NCI-H460 (cell line): ENCODE results near the gene BASP1. TPM values are rescaled to one million over a fixed set of nuclear protein-coding genes. Genes with fewer than 3 reads are reported as not detected.

Source experiments
- DNase-seq: peaks from one replicate; pipeline ENCODE4 v3.0.0-alpha.2; 2016; ENCODE audit warnings: low read depth; ENCODE audit errors: extremely low read depth
- total RNA-seq: library from RNA; depleted of rRNA; stranded (reverse); fragments of >200 nt; shearing (Covaris generic); gene quantifications from 2 replicates; pipeline ENCODE4 v1.2.3, GENCODE V29; 2014

Gene BASP1
- total RNA-seq, 1 experiment from 2014 or later = 162 TPM

DNA sequence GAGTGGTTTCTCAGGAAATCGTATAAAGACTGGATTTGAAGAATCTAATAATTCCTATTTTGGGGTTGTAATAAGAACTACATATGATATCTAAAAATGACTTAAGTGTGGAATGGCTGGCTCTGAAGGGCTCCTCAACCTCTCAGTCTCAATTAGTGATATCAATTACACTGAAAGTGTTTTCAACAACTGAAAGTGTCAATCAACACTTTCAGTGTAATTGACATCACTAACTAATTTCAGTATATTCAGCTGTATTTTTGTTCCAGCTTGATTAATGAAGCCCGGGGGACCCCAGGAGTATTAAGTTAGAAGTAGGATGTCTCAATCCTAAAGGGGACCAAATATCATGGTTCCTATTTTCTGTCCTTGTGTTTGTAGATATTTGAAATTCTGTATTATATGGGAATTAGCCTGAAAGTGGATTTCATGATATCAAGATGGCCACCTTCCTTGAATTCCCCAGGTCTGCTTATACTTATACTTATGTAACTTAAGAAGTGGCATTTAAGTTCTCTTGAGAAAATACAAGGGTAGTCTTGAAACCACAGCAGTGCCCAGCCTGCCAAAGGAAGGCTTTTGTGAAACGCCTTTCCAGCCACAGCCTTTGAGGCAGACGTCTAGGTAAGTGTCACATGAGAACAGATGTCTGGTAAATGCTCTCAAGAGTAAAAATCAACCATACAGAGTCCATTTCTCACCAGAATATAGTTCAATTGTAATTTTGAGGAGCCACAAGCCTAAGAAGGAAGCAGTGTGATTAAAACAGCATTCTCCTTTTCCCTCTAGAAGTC, 4.6 kb downstream of the BASP1 start:
- no peak for DNase-seq

DNA sequence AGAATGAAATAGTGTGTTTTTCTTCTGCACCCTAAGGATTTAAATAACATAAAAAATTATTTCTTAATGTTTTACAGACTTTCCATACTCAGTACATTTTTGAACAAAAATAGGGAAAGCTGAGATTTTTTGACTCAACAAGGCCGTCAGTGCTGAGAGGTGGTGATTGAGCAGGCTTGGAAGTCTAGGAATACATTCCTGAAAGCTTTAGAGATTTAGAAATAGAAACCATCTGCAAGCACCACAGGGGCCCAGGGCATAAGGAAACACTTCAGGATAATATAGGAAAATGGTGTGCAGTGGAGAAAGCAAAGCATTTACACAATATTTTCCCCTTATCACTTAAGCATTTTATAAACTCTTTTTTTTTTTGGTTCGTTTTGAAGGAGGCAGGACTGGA, 5.2 kb downstream of the BASP1 start:
- no peak for DNase-seq

DNA sequence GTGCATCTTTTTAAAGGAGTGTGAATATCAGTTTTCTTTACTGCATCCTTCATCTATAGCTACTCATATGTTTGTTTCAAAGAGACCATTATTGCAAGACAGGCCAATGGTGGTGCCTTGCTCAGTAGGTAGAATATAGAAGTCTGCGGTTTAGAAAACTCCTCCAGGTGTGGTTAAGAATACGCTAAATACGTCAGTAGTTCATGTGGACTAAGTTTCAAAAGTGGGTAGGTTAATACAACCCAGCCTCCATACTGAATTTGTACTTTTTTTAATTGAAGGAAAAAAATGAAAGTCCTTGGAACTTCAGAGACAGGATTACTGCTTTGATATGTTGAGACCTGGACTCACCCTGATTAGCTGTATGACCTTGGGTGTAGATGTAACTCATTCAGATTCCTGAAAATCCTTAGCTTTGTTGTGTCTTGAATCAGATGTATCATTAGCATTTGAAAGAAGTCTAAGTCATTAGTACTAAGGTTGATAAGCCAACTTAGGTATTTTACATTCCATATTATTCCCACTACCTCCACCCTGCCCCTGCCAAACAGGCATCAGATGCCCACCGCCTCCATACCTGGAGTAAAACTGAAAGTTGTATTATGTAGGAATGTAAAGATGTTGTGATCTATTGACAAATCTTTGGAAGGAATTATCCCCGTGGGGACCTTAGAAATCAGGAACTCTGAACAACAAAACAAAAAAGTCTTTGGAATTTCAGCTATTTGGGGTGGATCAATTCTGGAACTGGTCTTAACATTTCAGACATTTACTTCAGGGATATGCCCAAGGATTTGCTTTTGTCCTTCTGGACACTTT, 6.1 kb downstream of the BASP1 start:
- no peak for DNase-seq

DNA sequence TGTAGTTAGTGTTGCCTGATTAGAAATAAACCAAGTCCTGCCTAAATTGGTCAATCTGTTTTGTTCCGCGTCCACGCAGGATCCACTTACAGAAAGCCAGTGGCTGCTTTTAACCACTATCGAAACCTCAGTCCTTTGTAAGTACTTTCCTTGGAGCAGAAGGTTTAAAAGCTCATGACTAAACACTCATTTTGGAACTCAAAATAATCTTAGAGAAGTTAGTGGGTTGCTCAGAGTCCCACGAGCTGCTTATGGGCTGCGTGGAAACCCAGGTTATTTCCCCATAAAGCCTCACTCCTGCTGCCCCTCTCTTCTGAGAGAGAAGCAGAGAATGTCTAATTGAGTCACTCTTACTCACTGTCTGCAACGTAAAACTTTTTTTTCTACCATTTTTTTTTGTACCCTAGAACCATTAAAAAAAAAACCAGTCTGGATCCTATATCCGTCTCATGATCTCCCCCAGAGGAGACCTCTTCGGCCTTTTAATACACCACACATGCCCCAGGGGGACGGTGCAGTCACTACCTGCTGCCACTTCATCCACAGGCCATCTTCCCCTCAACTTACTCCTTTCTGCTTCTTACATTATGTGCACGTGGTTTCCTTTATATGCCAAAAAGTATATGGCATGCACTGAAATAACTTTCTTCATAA, 7.6 kb downstream of the BASP1 start:
- no peak for DNase-seq

DNA sequence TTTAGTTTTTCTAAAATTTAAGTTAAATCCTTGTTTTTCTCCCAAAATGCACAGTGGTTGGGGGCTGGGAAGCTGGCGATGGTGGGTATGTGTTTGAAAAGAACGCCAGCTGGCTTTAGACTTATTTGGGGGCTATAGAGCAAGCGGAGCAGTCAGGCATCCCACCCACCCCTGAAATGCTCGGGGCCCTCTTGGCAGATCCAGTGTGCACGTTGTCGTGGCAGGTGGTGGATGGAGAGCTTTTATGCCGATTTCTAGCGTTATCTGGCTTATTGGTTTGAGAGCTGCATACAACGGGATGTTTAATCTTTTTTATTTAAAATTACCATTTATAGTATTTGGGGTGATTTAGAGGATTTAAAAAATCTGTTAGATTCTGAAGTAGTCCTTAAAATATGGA, 8.1 kb downstream of the BASP1 start:
- no peak for DNase-seq

DNA sequence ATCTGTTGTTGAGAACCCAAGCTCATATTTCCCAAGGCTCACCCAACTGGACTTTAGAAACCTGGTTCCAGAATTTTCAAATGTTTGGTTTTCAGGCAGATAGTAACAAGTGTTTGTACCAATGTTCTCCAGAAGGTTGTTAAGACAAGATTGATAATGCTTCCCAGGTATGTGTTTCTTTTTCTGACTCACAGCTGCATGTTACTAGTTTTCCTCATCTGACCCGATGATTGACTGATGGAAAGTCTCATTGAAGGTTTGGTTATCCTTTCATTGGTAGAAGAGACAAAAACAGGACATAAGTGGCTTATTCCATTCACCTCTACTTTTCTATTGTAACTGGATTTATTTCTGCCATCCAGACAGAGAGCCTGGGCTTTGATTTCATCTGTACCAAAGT, 10.4 kb downstream of the BASP1 start:
- DNase-seq = no peak

DNA sequence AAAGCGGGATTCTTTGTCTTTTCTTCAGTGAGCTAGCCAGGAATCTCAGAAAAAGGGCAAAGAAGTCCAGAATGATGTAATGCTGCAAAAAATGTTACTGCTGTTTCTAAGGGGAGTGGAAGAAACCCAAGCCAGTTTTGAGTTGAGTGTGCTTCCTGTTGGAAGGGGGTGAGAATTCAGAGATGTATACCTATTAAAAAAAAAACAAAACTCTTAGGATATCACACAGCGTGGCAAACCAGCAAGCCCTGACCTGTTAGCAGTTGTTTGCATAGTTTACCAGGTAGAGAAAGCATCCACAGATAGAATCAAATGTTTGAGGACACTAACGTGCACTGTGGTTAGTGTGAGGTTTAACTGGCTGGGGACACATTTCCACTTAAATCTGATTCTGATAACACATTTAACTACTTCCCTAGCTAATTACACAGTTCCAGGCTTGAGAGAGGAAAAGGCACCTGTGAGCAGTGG, 11.4 kb downstream of the BASP1 start:
- DNase-seq = no peak

DNA sequence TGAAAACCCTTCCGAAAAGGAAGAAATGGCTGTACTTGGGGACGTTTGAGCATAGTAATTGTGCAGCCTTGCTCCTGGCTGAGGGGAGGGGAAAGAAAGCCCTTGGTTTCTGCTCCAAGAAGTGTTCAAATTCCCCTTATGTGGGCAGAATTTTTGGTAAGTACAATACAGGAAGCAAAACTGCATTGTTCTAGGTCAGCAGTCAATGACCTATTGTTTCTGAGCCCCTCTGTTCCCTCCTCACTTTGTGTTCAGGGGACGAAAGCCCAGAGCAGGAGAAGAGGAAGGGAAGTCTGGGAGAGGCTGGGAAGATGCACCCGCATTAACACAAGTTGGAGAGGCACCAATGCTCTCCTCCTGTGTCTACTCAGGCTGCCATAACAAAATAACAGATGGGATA, 11.9 kb downstream of the BASP1 start:
- DNase-seq = no peak

DNA sequence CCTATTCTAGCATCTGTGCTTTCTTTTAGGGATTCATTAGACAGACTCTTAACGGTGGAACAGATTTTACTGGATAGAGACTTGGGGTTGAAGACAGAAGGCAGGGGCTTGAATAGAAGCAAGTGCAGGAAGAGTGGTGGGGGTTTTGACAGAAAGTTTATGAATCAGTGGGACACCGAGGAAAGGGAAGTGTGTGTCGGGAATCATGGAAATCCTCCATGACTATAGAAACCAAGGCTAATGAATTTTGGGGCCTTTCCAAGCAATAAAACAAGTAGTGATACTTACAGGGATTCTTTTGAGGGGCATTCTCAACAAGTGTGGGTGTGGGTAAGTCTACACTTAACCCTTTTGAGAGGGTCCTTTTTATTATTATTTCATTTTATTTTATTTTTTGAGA, 12.8 kb downstream of the BASP1 start:
- no peak for DNase-seq

DNA sequence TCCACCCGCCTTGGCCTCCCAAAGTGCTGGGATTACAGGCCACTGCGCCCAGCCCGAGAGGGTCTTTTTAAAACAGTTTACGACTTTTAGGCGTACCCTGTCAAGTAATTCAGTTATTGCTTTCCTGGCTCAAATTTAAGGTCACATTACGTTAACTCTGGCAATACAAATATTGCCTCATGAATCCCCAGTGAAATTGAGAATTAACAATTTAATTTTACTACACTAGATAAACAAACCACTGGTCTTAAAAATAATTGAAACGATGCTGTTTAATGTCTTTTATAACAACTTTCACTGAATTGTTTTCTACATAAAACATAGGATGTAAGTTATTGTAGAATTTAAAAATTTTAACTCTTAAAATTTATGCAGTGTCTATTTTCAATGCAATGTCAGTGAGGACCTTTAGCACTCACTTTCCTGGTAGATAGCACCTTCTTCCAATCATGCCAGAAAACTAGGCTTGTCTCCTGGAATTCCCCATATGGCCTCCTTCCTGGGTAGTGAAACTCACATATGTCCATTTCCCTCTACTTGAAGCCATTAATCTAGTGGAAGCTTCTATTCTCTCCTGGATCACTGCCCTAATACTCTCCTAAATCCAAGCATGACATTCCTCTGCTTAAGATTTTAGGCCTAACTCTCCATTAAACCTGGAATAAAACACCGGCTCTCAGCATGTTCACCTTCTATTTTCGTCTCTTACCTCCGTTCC, 13.5 kb downstream of the BASP1 start:
- DNase-seq = no peak

DNA sequence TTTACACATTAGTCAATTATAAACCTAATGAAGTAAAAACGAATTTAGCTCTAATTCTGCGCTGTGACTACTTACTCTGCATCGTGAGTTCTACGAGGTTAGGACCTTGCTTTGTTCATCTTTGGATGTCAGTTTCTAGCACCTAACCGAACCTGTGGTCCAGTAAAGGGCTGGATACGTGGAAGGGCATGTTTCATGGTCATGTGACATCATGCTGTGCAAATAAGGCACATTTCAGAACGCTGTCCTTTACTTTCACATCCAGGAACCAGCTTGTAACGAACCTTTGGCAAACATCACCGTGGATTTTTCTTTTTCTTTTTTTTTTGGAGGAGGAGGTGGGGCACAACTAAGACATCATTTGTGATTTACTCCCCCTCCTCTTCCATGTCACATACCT, 15.0 kb downstream of the BASP1 start:
- DNase-seq = no peak

DNA sequence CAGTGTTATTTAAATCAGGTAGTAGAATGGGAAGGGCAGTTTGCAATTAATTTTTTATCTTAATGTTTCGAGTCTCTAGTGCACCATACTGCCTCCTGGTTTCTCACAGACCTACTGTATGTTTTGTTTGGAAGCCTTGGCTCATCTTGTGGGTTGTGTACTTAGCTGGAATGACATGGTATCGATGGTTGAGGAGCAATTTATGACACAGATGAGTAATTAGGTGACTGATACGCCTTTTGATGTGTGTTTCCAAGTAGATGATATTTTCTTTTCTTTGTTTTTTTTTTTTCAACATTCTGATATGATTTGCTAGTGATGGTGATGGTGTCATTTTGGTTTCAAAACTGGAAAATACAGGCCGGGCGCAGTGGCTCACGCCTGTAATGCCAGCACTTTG, 16.1 kb downstream of the BASP1 start:
- DNase-seq = peak; percentile 35

DNA sequence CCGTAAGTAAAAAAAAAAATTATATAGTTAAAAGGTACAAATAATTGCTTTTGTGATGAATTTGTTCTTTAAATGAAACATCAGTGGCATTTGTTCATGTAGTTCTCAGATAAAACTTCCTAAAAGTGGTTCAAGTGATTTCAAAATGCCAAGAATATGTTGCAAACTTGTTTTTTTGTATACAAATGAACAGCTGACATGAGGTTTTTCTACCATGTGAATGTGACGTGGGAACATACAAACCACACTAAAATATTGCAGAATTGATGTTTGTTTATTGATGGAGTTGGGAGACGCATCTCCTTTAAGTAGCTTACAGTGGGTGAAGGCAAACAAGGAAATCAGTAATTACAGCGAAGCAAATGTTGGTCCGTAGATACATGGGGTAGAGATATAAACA, 16.9 kb downstream of the BASP1 start:
- no peak for DNase-seq

DNA sequence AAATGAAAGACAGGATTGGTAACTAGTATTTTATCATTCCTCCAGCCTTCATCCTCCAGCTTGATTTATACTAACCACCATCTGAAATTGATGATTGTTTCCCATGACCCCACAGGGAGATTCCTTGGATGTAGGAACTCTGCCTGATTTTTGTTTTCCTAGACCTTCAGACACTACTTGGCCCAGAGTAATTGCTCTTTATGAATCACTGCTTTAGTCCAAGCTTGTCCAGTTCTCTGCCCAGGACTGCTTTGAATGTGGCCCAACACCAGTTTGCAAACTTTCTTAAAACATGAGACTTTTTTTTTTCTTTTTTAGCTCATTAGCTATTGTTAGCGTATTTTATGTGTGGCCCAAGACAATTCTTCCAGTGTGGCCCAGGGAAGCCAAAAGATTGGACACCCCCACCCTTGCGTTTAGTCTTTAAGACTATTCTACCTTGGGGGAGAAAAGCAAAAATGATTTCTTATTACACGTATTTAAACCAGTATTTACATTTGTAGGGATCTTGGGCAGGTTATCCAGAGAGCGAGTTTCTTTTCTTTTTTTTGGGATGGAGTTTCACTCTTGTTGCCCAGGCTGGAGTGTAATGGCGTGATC, 18.4 kb downstream of the BASP1 start:
- DNase-seq = no peak

DNA sequence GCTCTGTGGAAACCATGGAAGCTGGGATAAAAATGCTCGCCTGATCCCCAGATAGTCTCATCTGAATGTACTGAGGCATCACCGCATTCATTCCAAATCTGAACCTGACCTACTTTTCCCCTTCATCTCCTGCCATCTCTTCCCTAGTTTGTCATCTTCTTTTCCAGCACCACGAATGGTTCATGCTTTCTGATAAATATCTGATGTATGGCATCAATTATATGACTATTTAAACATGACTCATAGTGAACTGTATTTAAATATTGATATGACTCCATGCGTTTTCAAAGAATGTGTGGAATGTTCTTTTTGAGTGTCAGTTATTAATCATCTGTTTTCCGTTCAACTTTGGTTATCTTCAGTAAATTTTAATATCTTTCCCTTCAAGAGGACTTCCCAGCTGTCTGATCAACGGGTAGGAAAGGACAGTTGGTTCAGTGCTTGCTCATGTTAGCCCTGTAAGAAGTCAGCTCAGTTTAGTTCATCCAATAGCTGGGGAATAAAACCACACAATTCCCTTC, 21.1 kb downstream of the BASP1 start:
- peak; percentile 58 for DNase-seq

DNA sequence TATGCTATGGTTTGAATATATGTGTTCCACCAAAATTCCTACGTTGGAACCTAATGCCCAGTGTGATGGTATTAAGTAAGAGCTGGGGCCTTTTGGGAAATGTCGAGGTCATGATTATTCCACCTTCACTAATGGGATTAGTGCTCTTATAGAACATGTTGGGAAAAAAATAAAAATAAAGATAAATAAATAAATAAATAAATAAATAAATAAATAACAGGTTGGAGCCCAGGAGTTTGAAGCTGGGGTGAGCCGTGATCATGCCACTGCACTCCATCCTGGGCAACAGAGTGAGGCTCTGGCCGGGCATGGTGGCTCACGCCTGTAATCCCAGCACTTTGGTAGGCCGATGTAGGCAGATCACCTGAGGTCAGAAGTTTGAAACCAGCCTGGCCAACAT, 22.5 kb downstream of the BASP1 start:
- no peak for DNase-seq

DNA sequence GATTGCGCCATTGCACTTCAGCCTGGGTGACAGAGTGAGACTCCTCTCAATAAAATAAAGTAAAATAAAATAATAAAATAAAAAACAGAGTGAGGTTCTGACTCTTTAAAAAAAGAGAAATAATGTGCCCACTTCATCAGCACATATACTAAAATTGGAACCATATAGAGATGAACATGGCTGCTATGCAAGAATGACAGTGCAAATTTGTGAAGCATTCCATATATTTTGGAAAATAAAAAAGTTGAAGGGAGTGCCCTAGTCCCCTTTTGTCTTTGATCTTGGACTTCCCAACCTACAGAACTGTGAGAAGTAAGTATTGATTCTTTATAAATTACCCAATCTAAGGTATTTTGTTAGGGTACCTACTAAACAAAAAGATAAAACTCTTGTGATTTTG, 23.1 kb downstream of the BASP1 start:
- DNase-seq = no peak

DNA sequence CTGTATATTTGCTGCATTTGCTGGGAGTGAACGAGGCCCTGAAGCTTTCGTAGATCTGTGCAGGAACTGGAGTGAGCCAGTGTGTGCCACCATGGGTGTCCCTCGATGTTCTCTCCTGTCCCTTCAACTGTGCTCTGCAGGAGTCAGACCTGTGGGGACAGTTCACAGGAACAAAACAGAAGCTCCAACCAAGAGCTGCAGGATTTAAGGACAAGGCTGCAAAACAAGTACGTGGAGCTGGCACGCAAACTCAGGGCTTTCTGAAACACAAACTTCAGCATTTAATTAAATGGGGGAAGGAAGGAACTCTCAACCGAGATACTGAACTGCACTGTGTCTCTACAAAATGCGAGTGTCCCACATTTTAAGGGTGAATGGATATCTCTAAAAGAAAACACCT, 24.2 kb downstream of the BASP1 start:
- no peak for DNase-seq

DNA sequence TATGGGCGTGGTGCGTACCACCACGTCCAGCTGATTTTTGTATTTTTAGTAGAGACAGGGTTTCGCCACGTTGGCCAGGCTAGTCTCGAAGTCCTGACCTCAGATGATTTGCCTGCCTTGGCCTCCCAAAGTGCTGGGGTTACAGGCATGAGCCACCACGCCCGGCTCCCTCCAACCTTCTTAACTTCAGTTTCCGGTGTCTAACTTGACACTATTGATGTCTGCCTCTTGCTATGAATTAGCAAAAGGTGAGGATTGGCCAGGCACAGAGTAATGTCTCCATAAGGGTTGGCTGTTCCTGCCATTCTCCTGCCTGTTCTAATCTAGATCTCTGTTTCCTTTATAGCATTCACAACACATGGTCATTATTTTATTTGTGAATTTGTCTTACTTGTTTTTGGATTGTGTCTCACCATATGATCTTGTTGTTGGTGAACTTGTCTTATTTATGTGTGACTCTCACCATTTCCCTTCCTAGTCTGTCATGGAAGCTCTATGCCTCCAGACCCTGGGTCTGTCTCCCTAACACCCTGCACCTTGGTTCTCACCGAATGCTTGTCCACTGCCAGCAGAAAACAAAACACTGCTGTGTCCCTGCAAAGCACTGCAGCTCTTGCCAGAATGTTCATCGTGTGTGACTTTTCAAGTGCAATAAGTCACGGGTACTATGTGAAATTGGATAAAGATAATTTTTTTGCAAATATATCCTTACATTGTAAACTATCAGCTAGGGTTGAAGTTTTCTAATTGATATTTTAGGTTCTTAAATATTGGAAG, 26.0 kb downstream of the BASP1 start:
- no peak for DNase-seq
